GM12873 (cell line): ENCODE data around the gene NEK4.

Experiments used
- CTCF ChIP-seq: IDR thresholded peaks from 2 replicates; pipeline ENCODE4 v1.5.1; 2012; ENCODE audit warnings: low read depth, mild to moderate bottlenecking, moderate library complexity, low read length, control low read depth; ENCODE audit not compliant: insufficient read depth; ENCODE audit errors: missing control alignments

The NEK4 gene

GRCh38 chr3:52696830-52697631 is 73.7 kb downstream of the NEK4 start:
- no peak for TF ChIP-seq CTCF

- no peak for TF ChIP-seq CTCF
Observed at GRCh38 chr3:52695798-52696671, 74.7 kb downstream of the NEK4 start.

- no peak for TF ChIP-seq CTCF
Observed at GRCh38 chr3:52694528-52695189, 76.1 kb downstream of the NEK4 start.

- TF ChIP-seq CTCF, result no peak
Observed at GRCh38 chr3:52693071-52693470, 77.7 kb downstream of the NEK4 start.

GRCh38 chr3:52690560-52690959 is 80.2 kb downstream of the NEK4 start:
- no peak for TF ChIP-seq CTCF

GRCh38 chr3:52689151-52689550 is 81.6 kb downstream of the NEK4 start:
- no peak for TF ChIP-seq CTCF

GRCh38 chr3:52688266-52688665 is 82.5 kb downstream of the NEK4 start:
- no peak for TF ChIP-seq CTCF
